Activated CD8-positive, alpha-beta T cell treated with anti-CD3 and anti-CD28 coated beads for 36 hours (primary cell): Measurements from ENCODE around the gene GRID2. TPM values are rescaled to one million over a fixed set of nuclear protein-coding genes. Genes with fewer than 3 reads are reported as not detected.

ENCODE experiments used
- ATAC-seq: fragments of 200-7000 bp; cut with Tn5 transposase; one replicate; pipeline ENCODE4 v1.10.0; 2021; ENCODE audit warnings: mild to moderate bottlenecking, moderate library complexity
- CTCF ChIA-PET: fragments of 350-600 bp; sonication (Branson Sonifier 250); formaldehyde crosslinking; loops from one replicate; lab custom pipeline; 2021; ENCODE audit warnings: antibody characterized with exemption; lab: Charles Lee
- POLR2A ChIA-PET: fragments of 350-600 bp; sonication (Branson Sonifier 250); formaldehyde crosslinking; loops from one replicate; lab custom pipeline; 2021; ENCODE audit warnings: antibody characterized with exemption; lab: Charles Lee
- DNase-seq: peaks from one replicate; pipeline ENCODE4 v3.0.0-alpha.2; 2020
- H3K27ac Mint-ChIP-seq: one replicate; pipeline ENCODE4 v1.8.0; 2021; ENCODE audit warnings: mild to moderate bottlenecking, mixed read lengths
- H3K27me3 Mint-ChIP-seq: one replicate; pipeline ENCODE4 v1.8.0; 2021; ENCODE audit warnings: mixed read lengths
- H3K36me3 Mint-ChIP-seq: one replicate; pipeline ENCODE4 v1.8.0; 2021; ENCODE audit warnings: low read depth, mixed read lengths
- H3K4me1 Mint-ChIP-seq: one replicate; pipeline ENCODE4 v1.8.0; 2021; ENCODE audit warnings: low read depth, mixed read lengths
- H3K4me3 Mint-ChIP-seq: one replicate; pipeline ENCODE4 v1.8.0; 2021; ENCODE audit warnings: mild to moderate bottlenecking, moderate library complexity, mixed read lengths
- H3K9me3 Mint-ChIP-seq: one replicate; pipeline ENCODE4 v1.8.0; 2021; ENCODE audit warnings: mixed read lengths
- CTCF ChIP-seq: fragments of 200-600 bp; IDR thresholded peaks from one replicate; pipeline ENCODE4 v1.8.0; 2022; ENCODE audit warnings: antibody characterized with exemption, mild to moderate bottlenecking
- intact Hi-C: fragments of 100-400 bp; cut with micrococcal nuclease; formaldehyde crosslinking; loops from one replicate; pipeline ENCODE4 v1.10.0; 2022
- total RNA-seq, 2 experiments: library from RNA; stranded (reverse); gene quantifications; one replicate each; pipeline ENCODE4 v1.2.3, GENCODE V29; 2021

GRID2 gene
- total RNA-seq, 2 experiments from 2014 or later, result not detected

GRCh38 chr4:92952897-92953296 is 649.1 kb downstream of the GRID2 start:
- H3K36me3 Mint-ChIP-seq, result no peaks in the 10 kb centered on the region
- CTCF ChIA-PET, result no interaction called here
- TF ChIP-seq CTCF, result no peak
- H3K4me1 Mint-ChIP-seq, result no peaks in the 10 kb centered on the region
- no peak overlapping the region for H3K27ac Mint-ChIP-seq
- H3K4me3 Mint-ChIP-seq, result no peak overlapping the region
- H3K27me3 Mint-ChIP-seq, result no peaks in the 10 kb centered on the region
- DNase-seq, result no peak
- peaks cover 13% of the 10 kb centered on the region for H3K9me3 Mint-ChIP-seq
- POLR2A ChIA-PET, result no interaction called here
- intact Hi-C loops, result no loop called here
- no peak for ATAC-seq

GRCh38 chr4:92953462-92953861 is 649.7 kb downstream of the GRID2 start:
- CTCF ChIA-PET, result no interaction called here
- POLR2A ChIA-PET, result no interaction called here
- Mint-ChIP-seq H3K4me3 (no peak overlapping the region), H3K27me3 (no peaks in the 10 kb centered on the region), H3K9me3 (peaks cover 13% of the 10 kb centered on the region), H3K36me3 (no peaks in the 10 kb centered on the region), H3K27ac (no peak overlapping the region), H3K4me1 (no peaks in the 10 kb centered on the region)
- no peak for ATAC-seq
- no peak for DNase-seq
- TF ChIP-seq CTCF, result no peak
- intact Hi-C loops, result no loop called here

- intact Hi-C loops, result no loop called here
- CTCF ChIA-PET, result no interaction called here
- POLR2A ChIA-PET, result no interaction called here
- H3K27me3 Mint-ChIP-seq, result no peaks in the 10 kb centered on the region
- no peaks in the 10 kb centered on the region for H3K36me3 Mint-ChIP-seq
- no peak for ATAC-seq
- H3K4me3 Mint-ChIP-seq, result no peak overlapping the region
- no peaks in the 10 kb centered on the region for H3K4me1 Mint-ChIP-seq
- no peak overlapping the region for H3K27ac Mint-ChIP-seq
- peaks cover 14% of the 10 kb centered on the region for H3K9me3 Mint-ChIP-seq
- no peak for DNase-seq
- TF ChIP-seq CTCF, result no peak
These were observed 658.1 kb downstream of the GRID2 start for GRCh38 chr4:92961881-92962280.

- Mint-ChIP-seq H3K27me3 (no peaks in the 10 kb centered on the region), H3K9me3 (peaks cover 11% of the 10 kb centered on the region), H3K4me3 (no peak overlapping the region), H3K4me1 (no peaks in the 10 kb centered on the region), H3K36me3 (no peaks in the 10 kb centered on the region), H3K27ac (no peak overlapping the region)
- no peak for DNase-seq
- POLR2A ChIA-PET, result no interaction called here
- intact Hi-C loops, result no loop called here
- no peak for TF ChIP-seq CTCF
- CTCF ChIA-PET, result no interaction called here
- no peak for ATAC-seq
These were observed 659.1 kb downstream of the GRID2 start for GRCh38 chr4:92962831-92963230.

- H3K36me3 Mint-ChIP-seq, result no peaks in the 10 kb centered on the region
These were observed 664.8 kb downstream of the GRID2 start for GRCh38 chr4:92968556-92968955.

More at GRCh38 chr4:92968556-92968955, 664.8 kb downstream of the GRID2 start:
- no peak for TF ChIP-seq CTCF
- Mint-ChIP-seq H3K27ac (no peak overlapping the region), H3K4me3 (no peak overlapping the region), H3K4me1 (no peaks in the 10 kb centered on the region), H3K27me3 (no peaks in the 10 kb centered on the region), H3K9me3 (peaks cover 7% of the 10 kb centered on the region)
- ChIA-PET POLR2A (no interaction called here), CTCF (no interaction called here)
- ATAC-seq, result no peak
- intact Hi-C loops, result no loop called here
- DNase-seq, result no peak
